Thoracic aorta (tissue), 2 donors: Measurements from ENCODE around the gene XPR1. TPM values are rescaled to one million over a fixed set of nuclear protein-coding genes. Genes with fewer than 3 reads are reported as not detected.

Source experiments
- ATAC-seq: fragments of 150-250 bp; one replicate; pipeline ENCODE4 v1.8.0; 2017; ENCODE audit warnings: low read depth; ENCODE audit not compliant: insufficient number of reproducible peaks, low FRiP score
- DNase-seq: peaks from one replicate; pipeline ENCODE4 v3.0.0-alpha.2; 2020; ENCODE audit warnings: low spot score
- H3K27ac ChIP-seq, 2 donors: fragments of 200-600 bp; sonication (generic); 1 replicate in 1 of 2; 2 replicates in 1 of 2; pipeline ENCODE4 v1.5.1; 2016; ENCODE audit warnings: mild to moderate bottlenecking in 2 of 2, moderate library complexity in 2 of 2
- H3K27me3 ChIP-seq: fragments of 200-600 bp; sonication (generic); replicated peaks from 2 replicates; pipeline ENCODE4 v1.6.0; 2016; ENCODE audit warnings: mild to moderate bottlenecking; ENCODE audit not compliant: insufficient read depth
- H3K36me3 ChIP-seq: fragments of 200-600 bp; sonication (generic); one replicate; pipeline ENCODE4 v1.5.1; 2016
- H3K4me1 ChIP-seq, 2 donors: fragments of 200-600 bp; sonication (generic); 1 replicate in 1 of 2; 2 replicates in 1 of 2; pipeline versions ENCODE4 v1.5.1 to v1.6.0; 2016; ENCODE audit warnings: low read depth in 2 of 2, mild to moderate bottlenecking in 1 of 2; ENCODE audit not compliant: control insufficient read depth in 1 of 2
- H3K4me3 ChIP-seq: fragments of 200-600 bp; sonication (generic); 2 replicates; pipeline ENCODE4 v1.5.1; 2016; ENCODE audit warnings: mild to moderate bottlenecking
- H3K9me3 ChIP-seq: fragments of 200-600 bp; sonication (generic); 2 replicates; pipeline ENCODE4 v1.5.1; 2016
- total RNA-seq, 2 donors: library from RNA; depleted of rRNA; stranded (reverse); fragments of >200 nt; gene quantifications; one replicate each; pipeline versions ENCODE4 v1.1.0 to v1.2.3, GENCODE V29; 2016
- TF ChIP-seq, protein P1 (sequence below): fragments of 200-600 bp; sonication (generic); IDR thresholded peaks from one replicate; pipeline ENCODE4 v1.5.1; 2019; ENCODE audit warnings: antibody characterized with exemption

The XPR1 gene
- total RNA-seq, 2 donors from 2014 or later, result 29.1 to 42.8 TPM

DNA sequence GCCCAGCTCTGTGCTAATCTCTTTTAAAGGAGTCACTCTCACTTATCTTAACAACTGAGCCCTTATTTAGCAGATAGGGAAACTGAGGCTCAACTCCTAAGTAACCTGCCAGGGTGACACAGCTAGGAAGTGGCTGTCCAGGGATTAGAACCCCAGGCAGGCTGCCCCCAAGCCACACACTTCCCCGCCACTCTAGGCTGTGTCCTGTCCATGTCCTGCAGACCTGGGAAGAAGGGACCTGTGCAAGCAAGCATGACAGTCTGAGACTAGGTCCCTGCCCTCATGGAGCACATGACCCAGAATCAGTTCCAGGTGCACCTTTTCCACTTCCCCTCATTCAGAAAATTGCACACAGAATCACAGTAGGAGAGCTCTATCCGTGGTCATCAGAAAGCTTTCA lies 293.1 kb downstream of the XPR1 start:
- Histone ChIP-seq H3K36me3 (peaks cover 5% of the 10 kb centered on the region), H3K4me3 (no peak overlapping the region), H3K9me3 (no peaks in the 10 kb centered on the region), H3K4me1 (peaks cover 0 to 15% of the 10 kb centered on the region in 2 donors), H3K27me3 (no peaks in the 10 kb centered on the region), H3K27ac (no peak overlapping the region)
- DNase-seq (no peak), ATAC-seq (no peak)
- TF ChIP-seq, protein P1, sequence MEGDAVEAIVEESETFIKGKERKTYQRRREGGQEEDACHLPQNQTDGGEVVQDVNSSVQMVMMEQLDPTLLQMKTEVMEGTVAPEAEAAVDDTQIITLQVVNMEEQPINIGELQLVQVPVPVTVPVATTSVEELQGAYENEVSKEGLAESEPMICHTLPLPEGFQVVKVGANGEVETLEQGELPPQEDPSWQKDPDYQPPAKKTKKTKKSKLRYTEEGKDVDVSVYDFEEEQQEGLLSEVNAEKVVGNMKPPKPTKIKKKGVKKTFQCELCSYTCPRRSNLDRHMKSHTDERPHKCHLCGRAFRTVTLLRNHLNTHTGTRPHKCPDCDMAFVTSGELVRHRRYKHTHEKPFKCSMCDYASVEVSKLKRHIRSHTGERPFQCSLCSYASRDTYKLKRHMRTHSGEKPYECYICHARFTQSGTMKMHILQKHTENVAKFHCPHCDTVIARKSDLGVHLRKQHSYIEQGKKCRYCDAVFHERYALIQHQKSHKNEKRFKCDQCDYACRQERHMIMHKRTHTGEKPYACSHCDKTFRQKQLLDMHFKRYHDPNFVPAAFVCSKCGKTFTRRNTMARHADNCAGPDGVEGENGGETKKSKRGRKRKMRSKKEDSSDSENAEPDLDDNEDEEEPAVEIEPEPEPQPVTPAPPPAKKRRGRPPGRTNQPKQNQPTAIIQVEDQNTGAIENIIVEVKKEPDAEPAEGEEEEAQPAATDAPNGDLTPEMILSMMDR, result no peak

- Histone ChIP-seq H3K4me1 (peaks cover 0 to 15% of the 10 kb centered on the region in 2 donors), H3K9me3 (no peaks in the 10 kb centered on the region), H3K27me3 (no peaks in the 10 kb centered on the region), H3K36me3 (peaks cover 5% of the 10 kb centered on the region), H3K27ac (no peak overlapping the region), H3K4me3 (no peak overlapping the region)
- TF ChIP-seq, protein P1, result no peak
- DNase-seq (no peak), ATAC-seq (no peak)
Observed at GRCh38 chr1:180925471-180926051, 293.7 kb downstream of the XPR1 start.

DNA sequence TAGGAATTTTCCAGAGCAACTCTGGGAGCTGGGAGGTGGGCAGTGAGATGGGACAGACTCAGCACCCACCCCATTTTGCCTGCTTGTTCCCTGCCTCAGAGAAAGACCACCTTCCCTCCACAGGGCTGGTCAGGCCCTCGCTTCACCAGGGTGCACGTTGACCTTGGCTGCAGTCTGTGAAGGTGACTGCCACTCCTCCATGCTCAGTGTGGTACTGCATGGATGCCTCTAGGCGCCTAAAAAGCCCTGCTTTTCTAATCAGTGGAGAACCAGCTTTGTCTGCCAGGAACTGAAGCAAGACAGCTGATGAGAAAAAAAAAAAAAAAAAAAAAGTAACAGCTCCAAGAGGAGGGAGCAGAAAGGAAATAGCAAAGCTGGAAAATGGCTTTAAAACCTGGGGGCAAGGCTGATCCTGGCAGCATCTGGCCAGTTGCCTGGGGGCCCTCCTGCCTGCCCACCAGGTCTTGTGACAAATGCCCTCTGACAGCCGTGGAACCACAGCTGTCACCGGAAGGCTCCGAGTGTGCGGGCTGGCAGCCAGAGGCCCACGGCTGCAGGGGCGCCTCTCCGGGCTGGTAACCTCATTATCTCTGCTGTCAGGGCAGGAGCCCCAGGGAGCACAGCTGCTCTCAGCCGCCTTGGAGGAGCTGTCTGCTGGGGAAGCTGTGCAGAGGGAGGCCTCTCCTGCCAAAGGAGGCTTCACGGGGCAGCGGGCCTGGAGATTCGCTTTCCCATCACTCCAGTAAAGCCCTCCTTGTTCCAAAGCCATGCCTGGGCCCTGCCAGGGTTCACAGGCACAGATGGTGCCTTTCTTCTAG lies 294.6 kb downstream of the XPR1 start:
- Histone ChIP-seq H3K4me3 (peak overlapping the region; percentile 40), H3K9me3 (no peaks in the 10 kb centered on the region), H3K27ac (peak overlapping the region in 1 of 2 donors; percentile 28), H3K27me3 (no peaks in the 10 kb centered on the region), H3K4me1 (peaks cover 0 to 15% of the 10 kb centered on the region in 2 donors), H3K36me3 (peaks cover 5% of the 10 kb centered on the region)
- ATAC-seq, result no peak
- TF ChIP-seq, protein P1, result no peak
- DNase-seq, result no peak

- H3K4me3 ChIP-seq, result no peak overlapping the region
- no peaks in the 10 kb centered on the region for H3K27me3 ChIP-seq
- no peaks in the 10 kb centered on the region for H3K9me3 ChIP-seq
- peaks cover 5% of the 10 kb centered on the region for H3K36me3 ChIP-seq
- TF ChIP-seq, protein P1, result no peak
- ATAC-seq (no peak), DNase-seq (no peak)
- H3K4me1 ChIP-seq, result peaks cover 0 to 15% of the 10 kb centered on the region in 2 donors
- no peak overlapping the region for H3K27ac ChIP-seq
Observed at GRCh38 chr1:180927348-180927747, 295.5 kb downstream of the XPR1 start.

- Histone ChIP-seq H3K36me3 (peaks cover 5% of the 10 kb centered on the region), H3K9me3 (no peaks in the 10 kb centered on the region), H3K4me3 (no peak overlapping the region), H3K4me1 (peaks cover 0 to 15% of the 10 kb centered on the region in 2 donors), H3K27me3 (no peaks in the 10 kb centered on the region), H3K27ac (no peak overlapping the region)
- no peak for ATAC-seq
- no peak for DNase-seq
- TF ChIP-seq, protein P1, result no peak
Observed at GRCh38 chr1:180927841-180928240, 296.0 kb downstream of the XPR1 start.
